Stimulated activated CD4-positive, alpha-beta T cell treated with anti-CD3 and anti-CD28 coated beads, Interleukin-2, amount 100 ng/mL, for 24 hours (primary cell): ENCODE results near the gene STX18.

Experiments
- DNase-seq, 2 donors: peaks; one replicate each; pipeline ENCODE4 v3.0.0-alpha.2; 2020

STX18 gene

DNA sequence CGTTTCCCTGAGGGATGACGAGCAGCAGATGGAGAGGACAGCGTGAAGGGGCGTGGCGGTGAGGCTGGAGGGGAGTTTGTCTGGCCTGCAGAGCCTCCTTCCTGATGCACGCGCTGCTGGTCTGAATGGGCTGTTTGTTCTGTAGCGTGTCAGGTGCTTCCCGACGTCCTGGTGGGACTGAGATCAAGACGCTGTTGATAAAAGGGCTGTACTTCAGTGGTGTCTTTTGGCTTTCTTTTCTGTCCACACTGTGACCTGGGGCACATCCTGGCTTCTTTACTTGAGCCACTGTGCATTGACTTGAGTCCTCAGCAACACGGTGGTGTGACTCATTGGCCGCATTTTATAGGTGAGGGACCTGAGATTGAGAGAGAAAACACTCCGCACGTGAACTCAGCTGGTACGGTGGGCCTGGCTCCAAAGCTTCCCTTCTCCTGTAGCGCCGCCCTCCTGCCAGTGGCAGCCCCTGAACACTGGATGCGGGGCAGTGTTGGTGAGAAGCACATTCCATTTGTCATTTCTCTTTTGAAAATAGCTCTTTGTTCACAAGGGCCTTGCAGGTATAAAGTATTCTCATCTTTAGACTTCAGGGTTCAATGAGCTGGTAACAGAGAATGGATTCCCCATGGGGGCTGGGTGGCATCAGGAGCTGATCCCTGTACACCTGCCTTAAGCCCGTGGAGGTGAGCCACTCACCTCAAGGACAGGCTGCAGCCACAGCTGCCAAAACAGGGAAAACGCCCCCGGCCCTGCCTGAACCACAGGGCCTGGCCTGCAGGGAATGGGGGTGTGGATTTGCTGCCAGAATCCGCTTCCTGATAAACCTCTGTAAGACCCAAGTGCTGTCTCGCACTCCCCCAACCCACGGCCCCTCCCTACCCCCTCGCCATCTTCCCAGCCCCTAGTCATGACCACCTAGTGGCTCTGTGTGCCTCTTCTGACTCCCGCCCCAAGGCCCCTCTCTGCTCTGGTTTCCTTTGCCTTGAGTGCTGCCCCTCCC lies 125.7 kb downstream of the STX18 start:
- DNase-seq: no peak

DNA sequence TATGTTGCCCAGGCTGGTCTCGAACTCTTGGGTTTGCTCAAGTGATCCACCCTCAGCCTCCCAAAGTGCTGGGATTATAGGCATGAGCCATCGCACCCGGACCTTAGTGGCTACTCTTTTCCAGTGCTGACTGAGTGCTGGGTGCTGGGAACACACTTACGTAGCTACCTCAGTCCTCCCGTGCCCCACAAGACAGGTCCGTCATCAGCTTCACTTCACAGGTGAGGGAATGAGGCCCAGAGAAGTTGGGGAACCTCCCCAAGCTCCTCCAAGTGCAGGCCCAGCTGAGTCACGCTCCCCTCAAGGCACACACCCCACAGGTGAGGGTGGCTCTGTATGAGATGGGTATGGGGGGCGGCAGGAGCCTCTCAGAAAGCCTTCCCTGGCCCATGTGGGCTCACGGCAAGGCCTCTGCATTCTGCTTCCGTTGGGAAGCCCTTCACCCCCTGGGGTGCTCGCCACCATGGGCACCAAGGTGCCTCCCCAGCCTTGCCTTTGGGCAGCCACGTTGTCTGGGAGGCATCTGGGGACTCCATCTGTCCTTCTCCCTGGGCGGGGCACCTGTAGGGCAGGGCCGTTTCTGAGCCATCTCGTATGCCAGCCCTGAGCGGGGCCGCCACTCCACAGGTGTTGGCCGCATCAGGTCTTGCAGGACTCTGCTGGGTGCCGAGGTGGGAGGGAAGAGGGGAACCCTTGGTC lies 126.6 kb downstream of the STX18 start:
- DNase-seq: no peak

DNA sequence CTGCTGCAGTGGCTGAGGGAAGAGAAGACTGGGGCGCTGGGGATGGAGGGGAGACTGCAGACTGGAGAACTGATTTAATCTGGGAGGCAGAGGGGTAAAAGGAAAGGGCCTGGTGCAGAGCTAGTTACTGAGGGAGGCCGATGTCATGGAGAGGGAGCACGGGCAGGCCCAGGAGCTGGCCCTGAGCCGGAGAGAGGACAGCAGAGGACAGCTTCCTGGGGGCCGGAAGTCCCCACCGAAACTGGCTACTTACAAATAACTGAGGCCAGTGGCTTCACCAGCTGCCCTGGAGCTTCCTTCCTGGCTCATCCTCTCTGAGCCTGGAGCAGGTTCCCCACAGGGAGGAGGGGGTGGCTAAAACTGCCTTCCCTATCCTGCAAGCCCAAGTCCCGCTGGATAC lies 128.0 kb downstream of the STX18 start:
- no peak for DNase-seq

DNA sequence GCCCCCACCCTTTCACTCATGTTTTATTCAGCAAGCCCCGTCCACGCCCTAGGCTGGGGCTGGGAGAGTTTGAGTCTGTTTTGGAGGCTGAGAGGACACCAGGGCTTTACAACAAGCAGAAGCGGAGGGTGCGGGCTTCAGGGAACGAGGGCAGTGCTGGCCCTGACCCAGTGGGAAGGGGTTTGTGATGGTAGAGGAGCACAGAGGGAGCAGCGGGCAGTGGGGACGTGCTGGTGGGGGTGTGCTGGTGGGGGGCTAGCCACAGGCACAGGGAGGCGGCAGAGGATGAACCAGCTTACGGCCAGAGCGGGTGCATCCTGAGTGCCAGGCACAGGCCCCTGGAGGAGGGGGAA lies 128.5 kb downstream of the STX18 start:
- DNase-seq: no peak

DNA sequence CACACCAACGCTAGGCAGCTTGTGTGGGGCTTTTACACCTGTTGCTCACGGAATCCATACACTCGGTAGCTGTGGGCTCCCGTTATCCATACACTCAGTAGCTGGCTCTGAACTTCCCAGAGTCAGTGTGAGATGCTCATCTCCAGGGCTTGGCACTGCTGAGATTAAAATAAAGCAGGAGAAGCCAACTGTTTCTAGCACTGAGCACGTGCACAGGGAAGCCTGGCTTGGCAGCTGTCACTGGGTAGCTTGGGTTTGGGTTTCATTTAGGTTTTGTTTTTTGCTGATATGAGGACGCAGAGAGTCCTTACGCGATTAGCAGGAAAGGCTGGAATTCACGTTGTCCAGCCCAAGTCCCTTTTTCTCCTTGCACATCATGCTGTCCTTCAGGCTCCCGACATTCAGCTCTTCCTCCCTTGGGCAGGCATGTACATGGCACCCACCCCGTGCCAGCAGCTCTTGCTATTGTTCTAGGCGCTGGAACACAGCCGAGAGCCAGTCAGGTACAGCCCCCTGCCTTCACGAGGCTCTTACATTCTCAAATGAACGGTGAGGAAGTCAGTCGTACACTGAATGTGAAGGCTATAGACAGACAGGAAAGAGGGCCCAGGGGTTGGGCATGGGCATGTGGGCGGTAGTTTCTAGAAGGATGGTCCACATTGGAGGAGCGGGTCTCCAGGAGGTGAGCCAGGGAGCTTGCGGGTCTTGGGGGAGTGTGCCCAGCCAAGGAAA lies 129.0 kb downstream of the STX18 start:
- no peak for DNase-seq

DNA sequence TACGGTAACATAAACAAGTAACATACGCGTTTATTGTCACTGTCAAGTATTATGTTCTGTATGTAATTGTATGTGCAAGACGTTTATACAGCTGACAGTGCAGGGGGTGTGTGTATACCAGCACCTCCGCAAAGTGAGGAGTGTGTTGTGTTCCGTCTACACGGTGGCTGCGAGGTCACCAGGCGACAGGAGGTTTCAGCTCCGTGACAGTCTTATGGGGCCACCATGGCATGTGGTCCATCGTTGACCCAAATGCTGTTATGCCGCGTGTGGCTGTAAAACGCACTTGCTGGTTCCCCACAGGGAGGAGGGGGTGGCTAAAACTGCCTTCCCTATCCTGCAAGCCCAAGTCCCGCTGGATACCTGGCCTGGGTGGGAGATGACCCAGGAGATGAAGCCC lies 129.9 kb downstream of the STX18 start:
- no peak for DNase-seq

DNA sequence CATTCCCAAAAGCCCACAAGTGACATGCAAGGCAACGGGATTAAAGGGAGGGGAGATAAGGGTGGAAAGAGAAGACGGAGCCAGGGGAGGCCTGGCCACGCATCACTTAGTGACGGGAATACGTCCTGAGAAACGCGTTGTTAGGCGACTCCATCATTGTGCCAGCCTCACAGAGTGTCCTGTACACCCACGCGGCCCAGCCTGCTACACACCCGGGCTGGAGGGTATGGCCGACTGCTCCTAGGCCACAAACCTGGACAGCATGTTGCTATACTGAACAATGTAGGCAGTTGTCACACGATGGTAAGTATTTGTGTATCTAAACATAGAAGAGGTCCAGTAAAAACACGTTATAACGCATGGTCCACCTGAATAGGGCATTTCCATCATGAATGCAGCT lies 131.6 kb downstream of the STX18 start:
- DNase-seq: no peak

DNA sequence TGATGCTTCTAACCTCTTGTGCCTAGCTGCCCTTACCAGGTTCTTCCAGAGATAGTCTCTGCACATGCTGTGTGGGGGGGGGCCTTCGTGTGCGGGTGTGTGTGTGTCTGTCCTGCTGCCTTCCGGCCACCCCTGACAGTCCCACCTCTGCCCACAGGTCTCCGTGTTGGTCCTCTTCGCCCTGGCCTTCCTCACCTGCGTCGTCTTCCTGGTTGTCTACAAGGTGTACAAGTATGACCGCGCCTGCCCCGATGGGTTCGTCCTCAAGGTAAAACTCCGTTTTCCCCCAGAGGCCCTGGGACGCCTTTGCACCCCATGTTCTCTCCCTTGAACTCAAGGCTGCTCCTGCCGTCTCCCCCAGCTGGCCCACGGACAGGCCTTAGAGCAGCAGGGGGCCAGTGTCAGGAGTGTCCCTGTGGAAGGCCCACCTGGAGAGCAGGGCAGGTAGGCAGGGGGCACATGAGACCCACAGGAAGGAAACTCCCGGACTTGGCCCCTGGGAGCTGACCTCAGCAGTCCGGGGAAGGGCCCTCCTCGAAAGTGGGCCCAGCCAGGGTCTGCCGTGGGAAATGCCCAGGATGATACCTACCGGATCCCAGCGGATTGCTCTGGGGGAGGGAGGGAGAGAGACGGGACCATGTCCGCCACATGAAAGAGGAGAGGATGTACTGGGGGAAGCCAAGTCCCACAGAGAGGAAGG lies 132.3 kb downstream of the STX18 start:
- DNase-seq: no peak

DNA sequence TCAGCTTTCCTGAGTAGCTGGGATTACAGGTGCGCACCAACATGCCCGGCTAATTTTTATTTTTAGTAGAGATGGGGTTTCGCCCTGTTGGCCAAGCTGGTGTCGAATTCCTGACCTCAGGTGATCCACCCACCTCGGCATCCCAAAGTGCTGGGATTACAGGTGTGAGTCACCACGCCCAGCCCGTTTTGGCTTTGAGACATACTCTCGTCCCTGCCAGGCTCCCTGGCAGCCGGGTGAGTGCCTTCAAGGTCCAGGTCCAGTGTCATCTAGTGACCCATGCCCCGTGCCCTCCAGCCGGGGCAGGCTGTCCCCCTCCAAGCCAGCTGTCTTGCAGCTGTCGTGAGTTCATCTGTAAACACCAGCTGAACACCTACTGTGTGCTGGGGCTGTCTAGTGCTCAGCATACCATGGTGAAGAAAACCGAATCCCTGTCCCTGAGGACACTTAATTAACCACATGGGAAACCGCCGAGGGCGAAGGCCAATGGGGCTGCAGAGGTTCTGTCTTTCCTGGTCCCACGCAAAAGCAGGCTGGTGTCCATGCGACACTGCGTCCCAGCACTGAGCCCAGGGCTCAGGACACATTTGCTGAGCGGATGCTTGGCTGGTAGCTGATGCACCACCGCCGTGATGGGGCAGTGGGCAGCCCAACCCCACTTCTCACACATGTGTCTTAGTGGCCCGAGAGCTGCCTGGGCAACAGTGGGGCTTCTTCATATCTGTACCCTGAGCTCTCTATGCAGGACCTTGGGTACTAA lies 133.1 kb downstream of the STX18 start:
- DNase-seq: no peak

DNA sequence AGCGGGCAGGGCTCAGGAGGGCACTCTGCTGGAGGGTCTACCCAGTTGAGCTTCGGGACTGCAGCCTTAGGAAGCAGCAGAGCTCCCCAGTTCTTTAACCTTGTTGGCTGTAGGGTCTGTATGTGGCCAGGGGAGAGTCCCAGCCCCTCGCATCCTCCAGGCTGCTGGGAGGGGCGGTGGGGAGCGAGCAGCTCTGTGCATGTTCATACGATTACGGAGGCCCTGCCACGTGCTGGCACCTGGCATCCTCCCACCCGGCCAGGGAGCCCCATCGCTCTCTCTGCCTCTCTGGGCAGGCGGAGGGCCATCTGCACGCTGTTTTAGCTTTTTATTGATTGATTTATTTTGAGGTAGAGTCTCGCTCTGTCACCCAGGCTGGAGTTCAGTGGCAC lies 133.7 kb downstream of the STX18 start:
- no peak for DNase-seq

DNA sequence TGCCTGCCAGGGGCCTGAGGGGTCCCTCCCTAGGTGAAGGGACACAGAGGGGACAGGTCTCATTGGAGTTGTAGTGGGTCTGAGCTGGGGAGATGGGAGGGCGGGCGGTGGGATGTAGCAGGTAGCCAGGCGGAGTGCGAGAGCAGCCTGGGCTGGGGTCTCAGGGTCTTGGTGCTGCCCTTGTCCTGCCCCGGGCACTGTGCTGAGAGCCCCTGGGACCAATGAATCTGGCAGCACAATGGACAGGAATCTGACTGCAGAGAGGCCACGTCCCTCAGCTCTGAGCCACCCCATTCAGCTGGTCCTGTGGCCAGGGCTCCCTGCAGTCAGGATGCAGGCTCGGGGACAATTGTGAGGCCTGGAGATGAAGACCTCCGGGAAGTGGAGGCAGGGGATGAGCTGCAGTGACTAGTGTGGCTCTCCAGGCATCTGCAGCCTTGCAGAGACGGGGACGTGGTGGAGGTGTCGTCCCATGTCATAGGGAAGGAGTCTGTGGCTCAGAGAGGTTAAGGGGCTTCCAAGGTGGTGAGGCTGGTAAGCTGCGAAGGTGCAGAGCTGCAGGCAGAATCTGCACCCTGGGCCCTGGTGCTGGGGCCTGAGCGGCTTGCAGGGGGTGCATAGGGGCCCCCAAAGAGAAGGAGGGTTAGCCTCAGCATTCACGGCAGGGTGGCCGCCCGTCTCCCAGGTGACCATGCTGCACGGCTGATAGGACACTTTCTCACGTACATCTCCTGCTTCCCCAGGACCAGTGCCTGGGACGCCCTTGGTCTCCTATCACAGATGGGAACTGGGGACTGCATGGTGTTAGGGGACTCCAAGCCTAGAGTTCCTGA lies 134.3 kb downstream of the STX18 start:
- no peak for DNase-seq

DNA sequence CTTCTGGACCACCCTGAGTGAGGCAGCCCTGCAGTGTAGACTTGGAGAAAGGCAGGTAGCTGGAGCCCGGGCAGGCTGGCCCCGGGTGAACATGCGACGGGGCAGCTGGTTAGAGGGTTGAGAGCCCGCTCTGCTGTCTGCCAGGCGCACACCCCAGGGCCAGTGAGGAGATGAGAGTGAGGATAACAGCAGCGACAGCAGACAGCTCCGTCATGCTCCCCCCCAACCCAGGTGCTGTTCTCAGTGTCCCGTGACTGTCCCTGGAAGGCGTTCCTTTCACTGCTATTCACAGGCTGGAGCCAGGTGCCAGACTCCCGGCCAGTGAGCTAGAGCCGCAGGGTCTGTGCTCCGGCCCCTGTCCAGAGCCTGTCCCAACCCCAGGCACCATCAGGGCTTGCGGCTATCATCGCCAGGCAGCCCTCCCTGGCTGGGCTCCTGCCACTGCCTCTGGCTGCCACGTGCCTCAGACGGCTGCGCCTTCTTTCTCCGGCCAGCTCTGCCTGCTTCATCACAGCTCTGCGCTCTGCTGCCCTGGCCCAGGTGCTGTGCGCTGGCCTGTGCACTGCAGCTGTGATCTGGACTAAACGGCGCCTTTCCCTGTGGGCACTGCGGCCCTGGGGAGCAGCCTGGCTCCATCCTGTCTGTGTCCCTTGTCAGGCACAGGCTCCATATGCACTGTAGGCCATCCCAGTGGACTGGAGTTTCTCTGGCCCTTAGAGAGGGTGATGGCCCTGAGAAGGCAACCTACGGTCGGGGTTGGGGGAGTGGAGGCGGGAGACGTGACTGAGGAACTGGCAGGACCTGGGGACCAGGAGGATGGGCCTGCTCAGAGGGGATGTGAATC lies 135.2 kb downstream of the STX18 start:
- DNase-seq: no peak

DNA sequence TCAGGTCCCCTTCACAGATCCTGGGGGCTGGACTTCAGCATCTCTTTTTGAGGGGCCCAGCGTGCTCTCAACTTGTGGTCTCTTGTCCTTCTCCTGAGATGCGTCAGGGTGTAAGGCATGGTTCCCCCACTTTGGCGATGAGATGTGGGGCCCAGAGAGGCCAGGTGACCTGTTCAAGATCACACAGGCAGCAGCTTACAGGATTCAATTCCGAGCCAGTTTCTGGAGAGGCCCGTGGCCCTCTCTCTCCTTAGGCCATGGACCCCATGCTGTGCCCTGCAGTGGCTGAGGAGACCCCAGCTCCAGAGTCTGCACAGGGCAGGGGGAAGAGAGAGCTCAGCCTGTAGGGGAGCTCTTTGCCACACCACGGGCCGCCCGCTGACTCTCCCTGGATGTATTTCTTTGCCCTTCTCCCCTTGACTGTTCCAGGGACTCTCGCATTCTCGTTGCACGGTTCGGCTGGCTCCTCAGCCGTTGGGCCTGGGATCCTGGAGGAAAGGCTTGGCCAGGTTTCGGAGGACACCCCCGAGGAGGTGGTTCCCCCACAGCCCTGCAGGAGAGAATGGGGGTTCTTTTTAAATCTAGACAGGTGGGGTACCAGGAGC lies 136.4 kb downstream of the STX18 start:
- no peak for DNase-seq

DNA sequence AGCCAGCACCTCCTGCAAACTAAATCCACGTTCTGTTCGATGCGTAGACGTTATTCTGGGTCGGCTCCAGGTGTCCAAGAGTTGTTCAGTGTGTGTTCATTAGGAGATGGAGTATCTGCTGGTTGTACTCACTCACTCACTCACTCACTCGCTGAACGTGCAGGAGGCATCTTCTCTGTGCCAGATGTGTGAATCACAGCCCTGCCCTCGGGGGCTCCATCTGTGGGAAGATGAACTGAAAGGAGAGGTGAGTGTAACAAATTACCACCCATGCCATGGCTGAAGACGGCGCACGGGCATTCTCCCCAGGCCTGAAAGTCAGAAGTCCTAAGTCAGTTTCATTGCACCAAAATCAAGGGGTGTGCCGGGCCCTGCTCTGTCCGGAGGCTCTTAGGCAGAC lies 138.9 kb downstream of the STX18 start:
- no peak for DNase-seq

DNA sequence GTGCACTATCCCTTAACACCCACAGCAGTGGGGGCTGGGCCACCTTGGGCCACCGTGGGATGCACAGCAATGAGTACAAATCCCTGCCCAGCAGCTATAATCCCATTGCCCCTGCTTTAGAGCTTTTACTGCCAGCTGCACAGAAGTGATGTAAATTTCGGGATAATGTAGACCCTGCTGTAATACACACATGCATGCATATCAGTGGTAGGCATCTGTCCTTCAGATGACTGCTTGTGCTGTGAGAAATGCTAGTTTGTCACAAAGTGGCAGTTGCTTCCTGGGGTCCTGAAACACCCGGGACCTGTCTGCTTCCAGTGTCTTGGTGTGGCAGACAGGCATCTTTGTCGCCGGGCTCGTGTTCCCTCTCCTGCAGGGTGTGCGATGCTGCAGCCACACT lies 140.8 kb downstream of the STX18 start:
- DNase-seq: no peak

DNA sequence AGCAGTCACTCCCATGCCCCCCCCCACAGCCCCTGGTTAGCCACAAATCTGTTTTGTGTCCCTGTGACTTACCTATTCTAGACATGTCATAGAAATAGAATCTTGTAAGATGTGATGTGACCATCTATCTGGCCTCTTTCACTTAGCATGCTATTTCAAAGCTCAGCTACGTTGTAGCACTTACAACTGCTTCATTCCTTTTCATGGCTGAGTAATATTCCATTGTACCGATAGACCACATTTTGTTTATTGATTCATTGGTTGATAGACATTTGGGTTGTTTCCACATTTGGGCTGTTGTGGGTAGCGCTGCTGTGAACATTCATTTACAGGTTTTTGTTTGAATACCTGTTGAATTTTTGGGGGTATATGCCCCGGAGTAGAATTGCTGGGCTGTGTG lies 143.4 kb downstream of the STX18 start:
- DNase-seq: no peak

DNA sequence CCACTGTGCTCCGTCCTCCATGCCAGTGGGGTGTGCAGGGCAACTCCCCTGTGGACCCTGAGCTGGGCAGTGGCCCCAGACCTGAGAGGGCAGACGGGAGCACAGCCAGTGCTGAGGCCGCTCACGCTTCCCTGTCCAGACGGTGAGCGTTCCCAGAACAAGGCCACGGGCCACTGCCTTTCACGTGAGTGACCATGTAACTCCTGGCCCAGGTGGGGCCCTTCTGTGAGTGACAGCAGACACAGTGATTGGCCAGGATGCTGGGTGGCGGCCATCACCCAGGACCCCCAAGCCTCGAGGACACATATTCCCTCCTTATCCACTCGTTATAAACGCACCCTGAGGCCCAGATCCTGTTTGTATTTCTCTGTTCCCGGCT lies 144.4 kb downstream of the STX18 start:
- no peak for DNase-seq

DNA sequence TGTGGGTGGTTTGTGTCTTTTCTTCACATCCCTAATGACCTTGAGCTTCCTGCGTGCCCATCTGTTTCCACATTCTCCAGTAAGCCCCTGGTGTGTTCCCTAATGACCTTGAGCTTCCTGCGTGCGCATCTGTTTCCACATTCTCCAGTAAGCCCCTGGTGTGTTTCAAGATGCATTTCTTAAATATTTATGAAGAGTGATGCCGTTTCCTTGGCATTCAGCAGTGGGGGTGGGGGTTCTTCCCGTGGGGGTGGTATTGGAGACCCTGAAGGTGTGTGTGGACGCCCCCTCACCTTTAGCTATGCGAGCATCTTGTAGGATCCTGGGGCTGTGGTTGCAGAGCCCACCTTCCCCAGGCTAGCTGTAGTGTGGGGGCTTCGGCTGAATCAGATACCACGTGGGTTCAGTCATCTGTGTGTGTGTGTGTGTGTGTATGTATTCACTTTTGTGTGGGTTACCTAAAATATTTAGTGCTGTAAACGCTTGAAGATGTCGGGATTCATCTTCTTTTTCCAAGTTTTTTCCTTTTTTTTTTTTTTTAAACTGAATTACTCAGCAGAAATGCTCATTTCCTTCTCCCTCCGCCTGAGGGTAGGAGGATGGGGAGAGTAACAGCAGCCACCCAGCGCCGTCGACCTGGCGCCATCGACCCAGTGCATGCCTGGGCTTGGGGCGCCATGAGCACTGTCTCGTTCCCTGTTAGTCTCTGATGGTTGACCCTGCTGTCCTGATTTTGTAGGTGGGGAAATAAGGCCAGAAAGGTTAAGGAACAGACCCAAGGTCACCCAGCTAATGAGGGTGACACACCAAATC lies 145.0 kb downstream of the STX18 start:
- DNase-seq: no peak
